ENCODE data around the gene RBCK1. TPM values are rescaled to one million over a fixed set of nuclear protein-coding genes. Genes with fewer than 3 reads are reported as not detected.

The RBCK1 gene
- polyA plus RNA-seq, 1 donor: 86.9 TPM

GRCh38 chr20:428658-429200, 20.6 kb downstream of the RBCK1 start:
- H3K27ac ChIP-seq (ENCODE audit: low read length): no peak overlapping the region
- H3K9me3 ChIP-seq (ENCODE audit: control insufficient read depth, low read depth, low read length): no peaks in the 10 kb centered on the region
- DNase-seq: no peak
- H3K27me3 ChIP-seq (ENCODE audit: control insufficient read depth, insufficient read depth, low read length): no peaks in the 10 kb centered on the region
- peaks cover 66% of the 10 kb centered on the region for H3K36me3 ChIP-seq (ENCODE audit: control insufficient read depth, insufficient read depth, low read length)
- no CpG with 5 or more reads among the region's 14 CpGs for WGBS (ENCODE audit: insufficient coverage, low lambda C conversion rate)
- H3K4me1 ChIP-seq (ENCODE audit: control insufficient read depth, insufficient read depth, low read length): no peaks in the 10 kb centered on the region
- no peak overlapping the region for H3K4me3 ChIP-seq (ENCODE audit: low read length)

GRCh38 chr20:430091-430999, 22.2 kb downstream of the RBCK1 start:
- Histone ChIP-seq H3K4me3 (ENCODE audit: low read length) (no peak overlapping the region), H3K36me3 (ENCODE audit: control insufficient read depth, insufficient read depth, low read length) (peaks cover 66% of the 10 kb centered on the region), H3K9me3 (ENCODE audit: control insufficient read depth, low read depth, low read length) (no peaks in the 10 kb centered on the region), H3K27me3 (ENCODE audit: control insufficient read depth, insufficient read depth, low read length) (no peaks in the 10 kb centered on the region), H3K4me1 (ENCODE audit: control insufficient read depth, insufficient read depth, low read length) (no peaks in the 10 kb centered on the region), H3K27ac (ENCODE audit: low read length) (no peak overlapping the region)
- DNase-seq: no peak
- WGBS (ENCODE audit: insufficient coverage, low lambda C conversion rate): 100% methylated on average over 2 of the region's 21 CpGs

- no peak overlapping the region for H3K27ac ChIP-seq (ENCODE audit: low read length)
- no peaks in the 10 kb centered on the region for H3K4me1 ChIP-seq (ENCODE audit: control insufficient read depth, insufficient read depth, low read length)
- H3K27me3 ChIP-seq (ENCODE audit: control insufficient read depth, insufficient read depth, low read length): no peaks in the 10 kb centered on the region
- H3K9me3 ChIP-seq (ENCODE audit: control insufficient read depth, low read depth, low read length): no peaks in the 10 kb centered on the region
- peak; percentile 50 to 56 for DNase-seq
- H3K4me3 ChIP-seq (ENCODE audit: low read length): no peak overlapping the region
- no CpG with 5 or more reads among the region's 17 CpGs for WGBS (ENCODE audit: insufficient coverage, low lambda C conversion rate)
- peaks cover 75% of the 10 kb centered on the region for H3K36me3 ChIP-seq (ENCODE audit: control insufficient read depth, insufficient read depth, low read length)
Measured at GRCh38 chr20:431012-431904, 23.2 kb downstream of the RBCK1 start.

- no CpG with 5 or more reads among the region's 13 CpGs for WGBS (ENCODE audit: insufficient coverage, low lambda C conversion rate)
- no peak for DNase-seq
- Histone ChIP-seq H3K9me3 (ENCODE audit: control insufficient read depth, low read depth, low read length) (no peaks in the 10 kb centered on the region), H3K4me3 (ENCODE audit: low read length) (no peak overlapping the region), H3K27ac (ENCODE audit: low read length) (no peak overlapping the region), H3K4me1 (ENCODE audit: control insufficient read depth, insufficient read depth, low read length) (no peaks in the 10 kb centered on the region), H3K27me3 (ENCODE audit: control insufficient read depth, insufficient read depth, low read length) (no peaks in the 10 kb centered on the region), H3K36me3 (ENCODE audit: control insufficient read depth, insufficient read depth, low read length) (peaks cover 74% of the 10 kb centered on the region)
Measured at GRCh38 chr20:432208-432607, 24.1 kb downstream of the RBCK1 start.

GRCh38 chr20:432677-433299, 24.7 kb downstream of the RBCK1 start:
- Histone ChIP-seq H3K9me3 (ENCODE audit: control insufficient read depth, low read depth, low read length) (no peaks in the 10 kb centered on the region), H3K4me1 (ENCODE audit: control insufficient read depth, insufficient read depth, low read length) (no peaks in the 10 kb centered on the region), H3K4me3 (ENCODE audit: low read length) (no peak overlapping the region), H3K36me3 (ENCODE audit: control insufficient read depth, insufficient read depth, low read length) (peaks cover 74% of the 10 kb centered on the region), H3K27ac (ENCODE audit: low read length) (no peak overlapping the region), H3K27me3 (ENCODE audit: control insufficient read depth, insufficient read depth, low read length) (no peaks in the 10 kb centered on the region)
- no CpG with 5 or more reads among the region's 11 CpGs for WGBS (ENCODE audit: insufficient coverage, low lambda C conversion rate)
- no peak for DNase-seq

- no peak overlapping the region for H3K4me3 ChIP-seq (ENCODE audit: low read length)
- WGBS (ENCODE audit: insufficient coverage, low lambda C conversion rate): no CpG with 5 or more reads among the region's 12 CpGs
- H3K27ac ChIP-seq (ENCODE audit: low read length): no peak overlapping the region
- H3K9me3 ChIP-seq (ENCODE audit: control insufficient read depth, low read depth, low read length): no peaks in the 10 kb centered on the region
- no peak for DNase-seq
- peaks cover 75% of the 10 kb centered on the region for H3K36me3 ChIP-seq (ENCODE audit: control insufficient read depth, insufficient read depth, low read length)
- no peaks in the 10 kb centered on the region for H3K4me1 ChIP-seq (ENCODE audit: control insufficient read depth, insufficient read depth, low read length)
- no peaks in the 10 kb centered on the region for H3K27me3 ChIP-seq (ENCODE audit: control insufficient read depth, insufficient read depth, low read length)
Measured at GRCh38 chr20:433300-433975, 25.3 kb downstream of the RBCK1 start.

GRCh38 chr20:434221-434620, 26.1 kb downstream of the RBCK1 start:
- Histone ChIP-seq H3K4me1 (ENCODE audit: control insufficient read depth, insufficient read depth, low read length) (no peaks in the 10 kb centered on the region), H3K4me3 (ENCODE audit: low read length) (no peak overlapping the region), H3K36me3 (ENCODE audit: control insufficient read depth, insufficient read depth, low read length) (peaks cover 78% of the 10 kb centered on the region), H3K27me3 (ENCODE audit: control insufficient read depth, insufficient read depth, low read length) (no peaks in the 10 kb centered on the region), H3K27ac (ENCODE audit: low read length) (no peak overlapping the region), H3K9me3 (ENCODE audit: control insufficient read depth, low read depth, low read length) (no peaks in the 10 kb centered on the region)
- WGBS (ENCODE audit: insufficient coverage, low lambda C conversion rate): no CpG with 5 or more reads among the region's 11 CpGs
- no peak for DNase-seq

- Histone ChIP-seq H3K4me1 (ENCODE audit: control insufficient read depth, insufficient read depth, low read length) (no peaks in the 10 kb centered on the region), H3K9me3 (ENCODE audit: control insufficient read depth, low read depth, low read length) (no peaks in the 10 kb centered on the region), H3K4me3 (ENCODE audit: low read length) (no peak overlapping the region), H3K36me3 (ENCODE audit: control insufficient read depth, insufficient read depth, low read length) (peaks cover 78% of the 10 kb centered on the region), H3K27ac (ENCODE audit: low read length) (no peak overlapping the region), H3K27me3 (ENCODE audit: control insufficient read depth, insufficient read depth, low read length) (no peaks in the 10 kb centered on the region)
- WGBS (ENCODE audit: insufficient coverage, low lambda C conversion rate): no CpG with 5 or more reads among the region's 16 CpGs
- no peak for DNase-seq
Measured at GRCh38 chr20:434661-435419, 26.7 kb downstream of the RBCK1 start.

- no peaks in the 10 kb centered on the region for H3K4me1 ChIP-seq (ENCODE audit: control insufficient read depth, insufficient read depth, low read length)
- H3K4me3 ChIP-seq (ENCODE audit: low read length): no peak overlapping the region
- H3K9me3 ChIP-seq (ENCODE audit: control insufficient read depth, low read depth, low read length): no peaks in the 10 kb centered on the region
- no peak for DNase-seq
- no CpG with 5 or more reads among the region's 7 CpGs for WGBS (ENCODE audit: insufficient coverage, low lambda C conversion rate)
- peaks cover 78% of the 10 kb centered on the region for H3K36me3 ChIP-seq (ENCODE audit: control insufficient read depth, insufficient read depth, low read length)
- no peaks in the 10 kb centered on the region for H3K27me3 ChIP-seq (ENCODE audit: control insufficient read depth, insufficient read depth, low read length)
- H3K27ac ChIP-seq (ENCODE audit: low read length): no peak overlapping the region
Measured at GRCh38 chr20:435558-435957, 27.5 kb downstream of the RBCK1 start.
